ENCODE measurements around the gene EXOC3. TPM values are rescaled to one million over a fixed set of nuclear protein-coding genes. Genes with fewer than 3 reads are reported as not detected.

EXOC3 gene
- total and polyA plus RNA-seq, 7 donors: 18.6 to 68.7 (median 48.2) TPM

DNA sequence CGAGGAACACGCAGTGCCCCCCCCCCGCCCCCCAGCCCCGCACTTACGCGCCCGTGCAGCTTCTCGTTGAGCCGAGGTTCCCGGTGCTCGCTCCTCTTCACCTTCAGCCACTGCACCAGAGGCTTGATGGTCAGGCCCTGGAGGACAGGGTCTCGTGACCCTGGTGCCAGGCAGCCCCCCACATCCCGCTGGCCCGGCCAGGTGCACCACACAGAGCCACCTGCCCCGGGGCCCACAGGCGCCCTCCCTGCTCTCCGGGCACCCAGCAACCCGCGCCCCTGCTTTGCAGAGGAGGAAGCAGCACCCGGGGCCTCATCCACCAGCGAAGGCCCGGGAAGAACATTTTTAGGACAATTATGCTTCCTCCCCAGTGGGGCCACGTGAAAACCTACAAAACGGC lies 39.0 kb downstream of the EXOC3 start:
- H3K4me1 ChIP-seq: no peaks in the 10 kb centered on the region
- no peak for DNase-seq
- no peak overlapping the region for H3K27ac ChIP-seq
- no peaks in the 10 kb centered on the region for H3K36me3 ChIP-seq
- intact Hi-C loops (cut with DNase I): no loop called here
- no peaks in the 10 kb centered on the region for H3K9me3 ChIP-seq
- no peak overlapping the region for H3K4me3 ChIP-seq
- 71 to 73% methylated on average over 24 of the region's 24 CpGs for WGBS, 2 donors
- H3K27me3 ChIP-seq: peaks cover 13 to 87% (median 68%) of the 10 kb centered on the region in 3 donors
- TF ChIP-seq, protein P1, sequence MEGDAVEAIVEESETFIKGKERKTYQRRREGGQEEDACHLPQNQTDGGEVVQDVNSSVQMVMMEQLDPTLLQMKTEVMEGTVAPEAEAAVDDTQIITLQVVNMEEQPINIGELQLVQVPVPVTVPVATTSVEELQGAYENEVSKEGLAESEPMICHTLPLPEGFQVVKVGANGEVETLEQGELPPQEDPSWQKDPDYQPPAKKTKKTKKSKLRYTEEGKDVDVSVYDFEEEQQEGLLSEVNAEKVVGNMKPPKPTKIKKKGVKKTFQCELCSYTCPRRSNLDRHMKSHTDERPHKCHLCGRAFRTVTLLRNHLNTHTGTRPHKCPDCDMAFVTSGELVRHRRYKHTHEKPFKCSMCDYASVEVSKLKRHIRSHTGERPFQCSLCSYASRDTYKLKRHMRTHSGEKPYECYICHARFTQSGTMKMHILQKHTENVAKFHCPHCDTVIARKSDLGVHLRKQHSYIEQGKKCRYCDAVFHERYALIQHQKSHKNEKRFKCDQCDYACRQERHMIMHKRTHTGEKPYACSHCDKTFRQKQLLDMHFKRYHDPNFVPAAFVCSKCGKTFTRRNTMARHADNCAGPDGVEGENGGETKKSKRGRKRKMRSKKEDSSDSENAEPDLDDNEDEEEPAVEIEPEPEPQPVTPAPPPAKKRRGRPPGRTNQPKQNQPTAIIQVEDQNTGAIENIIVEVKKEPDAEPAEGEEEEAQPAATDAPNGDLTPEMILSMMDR (IDR thresholded peaks at IDR 0.05): no peak
- TF ChIP-seq POLR2AphosphoS5 (IDR thresholded peaks at IDR 0.05): no peak
- no peak for TF ChIP-seq EP300 (IDR thresholded peaks at IDR 0.05)
- TF ChIP-seq POLR2A (IDR thresholded peaks at IDR 0.05): no peak

DNA sequence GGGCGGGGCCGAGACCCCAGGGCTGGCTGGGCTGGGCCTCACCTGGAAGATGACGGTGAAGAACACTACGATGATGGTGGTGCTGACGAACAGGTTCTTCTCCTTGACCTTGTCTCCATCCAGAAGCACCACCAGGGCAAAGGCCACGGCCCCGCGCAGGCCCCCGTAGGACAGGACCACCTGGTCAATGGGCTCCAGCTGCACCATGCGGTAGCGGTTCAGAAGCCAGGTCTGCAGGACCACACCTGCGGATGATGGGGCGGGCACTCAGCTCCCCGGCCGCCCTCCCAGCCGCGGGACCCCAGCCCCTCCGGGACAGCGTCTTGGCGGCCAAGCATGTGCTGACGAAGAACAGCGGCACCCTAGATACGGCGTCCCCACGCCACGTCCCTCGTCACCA lies 39.5 kb downstream of the EXOC3 start:
- 94 to 96% methylated on average over 27 of the region's 27 CpGs for WGBS, 2 donors
- Histone ChIP-seq H3K27ac (no peak overlapping the region), H3K36me3 (no peaks in the 10 kb centered on the region), H3K4me3 (no peak overlapping the region), H3K9me3 (no peaks in the 10 kb centered on the region), H3K27me3 (peaks cover 13 to 82% (median 63%) of the 10 kb centered on the region in 3 donors), H3K4me1 (no peaks in the 10 kb centered on the region)
- TF ChIP-seq POLR2A (IDR thresholded peaks at IDR 0.05) (no peak), POLR2AphosphoS5 (IDR thresholded peaks at IDR 0.05) (no peak), EP300 (IDR thresholded peaks at IDR 0.05) (no peak)
- TF ChIP-seq, protein P1 (IDR thresholded peaks at IDR 0.05): no peak
- intact Hi-C loops (cut with DNase I): no loop called here
- no peak for DNase-seq

DNA sequence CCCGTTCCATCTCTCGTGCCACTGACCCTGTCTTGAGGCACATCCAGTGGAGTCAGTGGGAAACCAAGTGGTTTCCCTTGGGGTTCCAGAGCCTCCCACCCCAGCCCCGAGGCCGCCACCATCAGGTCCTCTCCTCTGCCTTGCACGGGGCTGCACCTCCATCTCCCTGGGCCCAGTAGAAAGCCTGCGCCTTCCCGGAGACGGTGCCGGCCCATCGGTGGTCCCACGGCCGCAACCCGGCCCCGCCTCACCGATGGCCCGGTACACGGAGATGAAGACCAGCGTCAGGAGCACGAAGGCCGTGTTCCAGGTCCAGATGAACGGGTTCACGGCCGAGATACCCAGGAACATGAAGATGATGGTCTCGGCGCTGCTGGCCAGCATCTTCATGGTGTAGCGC lies 40.0 kb downstream of the EXOC3 start:
- no peaks in the 10 kb centered on the region for H3K9me3 ChIP-seq
- no peak for DNase-seq
- 88 to 94% methylated on average over 26 of the region's 26 CpGs for WGBS, 2 donors
- H3K27me3 ChIP-seq: peaks cover 10 to 77% (median 59%) of the 10 kb centered on the region in 3 donors
- no peak overlapping the region for H3K27ac ChIP-seq
- intact Hi-C loops (cut with DNase I): no loop called here
- TF ChIP-seq POLR2AphosphoS5 (IDR thresholded peaks at IDR 0.05) (no peak), POLR2A (IDR thresholded peaks at IDR 0.05) (no peak), EP300 (IDR thresholded peaks at IDR 0.05) (no peak)
- TF ChIP-seq, protein P1 (IDR thresholded peaks at IDR 0.05): no peak
- no peaks in the 10 kb centered on the region for H3K36me3 ChIP-seq
- H3K4me1 ChIP-seq: no peaks in the 10 kb centered on the region
- H3K4me3 ChIP-seq: no peak overlapping the region

DNA sequence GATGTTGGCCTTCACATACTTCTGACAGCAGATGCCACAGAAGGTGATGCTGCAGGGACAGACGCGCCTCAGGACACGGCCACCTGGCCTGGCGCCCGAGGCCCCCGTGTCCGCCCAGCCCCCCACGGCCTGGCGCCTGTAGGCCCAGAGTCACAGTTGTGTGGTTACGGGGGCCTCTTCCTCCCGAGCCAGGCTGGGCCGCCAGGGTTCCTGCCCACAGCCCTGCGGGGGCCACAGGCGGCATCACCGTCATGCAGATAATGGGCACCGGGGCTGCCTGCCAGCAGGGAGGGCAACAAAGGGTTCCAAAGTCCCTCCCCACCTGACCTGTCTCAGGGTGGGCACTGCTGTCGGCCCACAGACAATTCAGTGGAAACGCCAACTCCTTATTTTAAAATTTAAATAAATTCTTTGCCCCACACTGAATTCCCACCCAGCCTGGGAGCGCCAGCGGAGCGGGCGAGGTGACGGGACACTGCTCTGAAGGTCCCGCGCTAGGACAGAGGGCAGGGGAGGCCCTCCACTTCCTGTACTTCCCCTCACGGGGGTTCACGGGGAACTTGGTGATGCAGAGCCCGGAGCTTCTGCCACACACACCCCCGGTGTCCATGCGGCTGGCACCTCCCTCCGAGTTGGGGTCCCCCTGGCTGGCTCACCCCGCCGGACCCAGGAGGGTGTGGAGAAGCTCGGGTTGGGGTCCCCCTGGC lies 40.6 kb downstream of the EXOC3 start:
- intact Hi-C loops (cut with DNase I): no loop called here
- TF ChIP-seq POLR2AphosphoS5 (IDR thresholded peaks at IDR 0.05) (no peak), EP300 (IDR thresholded peaks at IDR 0.05) (no peak), POLR2A (IDR thresholded peaks at IDR 0.05) (no peak)
- TF ChIP-seq, protein P1 (IDR thresholded peaks at IDR 0.05): no peak
- 50 to 77% methylated on average over 34 of the region's 34 CpGs for WGBS, 2 donors
- no peak for DNase-seq
- no peaks in the 10 kb centered on the region for H3K36me3 ChIP-seq
- no peaks in the 10 kb centered on the region for H3K9me3 ChIP-seq
- no peak overlapping the region for H3K27ac ChIP-seq
- H3K27me3 ChIP-seq: peaks cover 10 to 75% (median 53%) of the 10 kb centered on the region in 3 donors
- no peak overlapping the region for H3K4me3 ChIP-seq
- H3K4me1 ChIP-seq: no peaks in the 10 kb centered on the region

Data from sigmoid colon (tissue), 7 donors.